COLO668 (cell line): ENCODE results near the gene TMEM167A.

Experiments
- DNase-seq: peaks from one replicate; lab custom pipeline; 2025; ENCODE audit not compliant: unreplicated experiment; lab: John Stamatoyannopoulos, UW

Gene TMEM167A, protein sequence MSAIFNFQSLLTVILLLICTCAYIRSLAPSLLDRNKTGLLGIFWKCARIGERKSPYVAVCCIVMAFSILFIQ

DNA sequence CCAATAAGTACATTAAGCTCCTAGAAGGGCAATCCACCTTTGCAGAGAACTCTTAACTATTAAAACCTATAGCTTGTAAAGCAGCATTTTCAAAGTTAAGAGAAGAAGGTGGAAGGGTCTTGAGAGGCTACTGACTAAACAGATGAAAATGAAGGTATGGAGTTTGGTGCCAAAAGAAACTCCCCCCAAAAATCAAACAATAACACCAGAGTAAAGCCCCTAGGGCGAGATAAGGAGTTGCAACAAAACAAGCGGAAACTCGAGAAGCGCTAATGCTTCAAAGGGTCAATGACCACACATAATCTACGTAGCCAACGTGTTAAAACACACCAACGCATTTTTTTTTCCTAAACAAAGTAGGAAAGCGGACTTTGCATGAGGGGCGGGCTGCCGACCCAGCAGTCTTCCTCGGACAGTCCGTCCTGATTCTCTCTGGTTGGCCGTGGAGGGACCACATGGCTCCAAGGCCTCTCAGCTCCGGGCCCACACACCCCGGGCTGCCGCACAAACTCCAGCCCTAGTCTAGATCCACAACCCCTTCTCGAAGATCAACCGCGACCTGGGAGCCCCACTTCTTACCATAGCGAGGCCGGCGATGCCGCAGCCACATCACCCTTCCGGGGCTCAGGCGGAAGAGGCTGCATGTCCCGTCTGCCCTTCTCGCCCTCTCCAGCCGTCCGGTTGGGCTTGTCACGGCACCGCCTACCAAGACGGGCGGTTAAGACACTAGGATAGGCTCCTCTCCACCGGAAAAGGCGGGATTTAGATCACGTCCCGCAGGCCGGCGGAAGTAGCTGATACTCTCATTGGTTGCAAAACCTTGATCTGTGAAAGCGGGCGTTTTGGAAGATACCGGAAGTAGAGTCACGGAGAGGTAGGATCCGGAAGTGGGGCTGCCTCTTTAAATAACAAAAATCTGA, at the start of gene TMEM167A, which contains the start of gene XRCC4:
TMEM167A (minus strand) TSS at position 653 of the 920 bp plus-strand sequence; CDS start at position 582, 71 bp downstream.
XRCC4 (plus strand) TSS at position 806 of the 920 bp plus-strand sequence. CDS start 27,373 bp downstream, outside the sequence.
- peak; percentile 92 for DNase-seq

DNA sequence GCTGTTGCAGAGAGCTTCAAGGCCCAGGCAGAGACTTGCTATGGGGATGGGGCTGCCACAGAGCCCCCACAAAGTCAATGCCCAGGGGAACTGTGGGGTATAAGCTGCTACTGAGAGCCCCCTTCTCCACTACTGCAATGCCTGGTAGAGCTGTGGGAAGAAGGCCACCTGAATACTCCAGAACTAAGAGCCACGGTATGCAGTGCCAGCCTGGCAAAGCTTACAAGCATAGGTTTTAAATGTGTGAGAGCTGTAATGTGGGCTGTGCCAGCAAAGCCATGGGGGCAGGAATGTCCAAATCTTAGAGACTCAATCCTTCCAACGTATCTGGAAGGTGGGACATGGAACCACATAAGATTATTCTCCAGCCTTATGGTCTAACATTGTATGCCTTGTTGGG, 49.3 kb upstream of the TMEM167A start:
- no peak for DNase-seq

DNA sequence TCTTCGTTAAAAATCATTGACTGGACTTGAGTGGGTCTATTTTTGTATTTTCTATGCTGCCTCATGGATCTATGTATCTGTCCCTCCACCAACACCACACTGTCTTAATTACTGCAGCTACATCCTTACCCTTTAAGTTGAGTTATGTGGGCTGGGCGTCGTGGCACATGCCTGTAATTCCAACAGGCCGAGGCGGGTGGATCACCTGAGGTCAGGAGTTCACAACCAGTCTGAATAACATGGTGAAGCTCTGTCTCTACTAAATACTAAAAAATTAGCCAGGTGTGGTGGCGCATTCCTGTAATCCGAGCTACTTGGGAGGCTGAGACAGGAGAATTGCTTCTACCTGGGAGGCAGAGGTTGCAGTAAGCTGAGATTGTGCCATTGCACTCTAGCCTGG, 48.4 kb upstream of the TMEM167A start:
- DNase-seq, result no peak

DNA sequence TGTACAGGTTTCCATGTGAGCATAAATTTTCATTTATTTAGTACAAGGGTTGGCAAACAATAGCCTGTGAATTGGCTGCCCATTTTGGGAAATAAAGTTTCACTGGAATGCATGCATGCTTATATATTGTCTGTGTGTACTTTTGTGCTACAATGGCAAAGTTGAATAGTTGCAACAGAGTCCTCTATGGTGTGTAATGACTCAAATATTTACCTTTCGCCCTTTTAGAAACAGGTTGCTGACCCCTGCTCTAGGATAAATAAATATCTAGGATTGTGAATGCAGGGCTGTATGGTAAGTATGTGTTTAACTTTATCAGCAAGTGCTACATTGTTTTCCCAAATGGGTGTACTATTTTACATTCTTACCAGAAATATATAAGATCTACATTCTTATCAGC, 47.4 kb upstream of the TMEM167A start:
- DNase-seq, result no peak

DNA sequence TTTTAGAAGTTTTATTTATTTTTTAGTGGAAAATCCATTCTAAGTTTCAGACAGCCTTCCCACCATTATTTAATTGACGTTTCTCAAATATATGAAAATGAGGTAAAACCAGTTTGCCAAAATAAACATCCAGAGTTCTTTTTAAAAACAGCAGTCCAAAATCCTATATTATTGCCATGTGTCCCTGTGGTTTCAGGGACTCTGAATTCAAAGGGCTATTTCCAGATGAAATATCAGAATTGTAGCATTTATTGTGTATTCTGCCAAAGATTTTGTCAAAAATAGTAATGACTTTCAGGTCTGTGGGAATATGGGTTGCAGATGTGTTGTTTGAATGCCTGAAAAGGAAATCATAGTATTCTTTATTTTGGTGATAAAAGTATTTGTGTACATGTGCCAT, 41.8 kb upstream of the TMEM167A start:
- DNase-seq, result no peak

DNA sequence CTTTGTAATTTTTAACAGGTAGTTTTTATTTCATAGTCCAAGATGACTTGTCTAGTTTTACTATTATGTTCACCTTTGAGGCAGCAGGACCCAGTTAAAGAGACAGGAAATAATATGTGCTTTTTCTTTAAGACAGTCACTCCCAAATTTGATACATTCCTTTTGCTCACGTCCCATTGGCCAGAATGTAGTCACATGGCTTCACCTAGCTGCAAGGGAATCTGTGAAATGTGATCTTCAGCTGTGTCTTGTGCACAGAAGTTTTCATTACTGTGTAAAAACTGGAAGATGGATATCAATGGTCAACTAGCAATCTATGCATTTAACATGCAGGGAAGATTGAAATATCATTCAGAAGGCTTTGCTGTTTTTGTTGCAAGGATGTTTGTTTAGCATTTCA, 41.3 kb upstream of the TMEM167A start:
- no peak for DNase-seq

DNA sequence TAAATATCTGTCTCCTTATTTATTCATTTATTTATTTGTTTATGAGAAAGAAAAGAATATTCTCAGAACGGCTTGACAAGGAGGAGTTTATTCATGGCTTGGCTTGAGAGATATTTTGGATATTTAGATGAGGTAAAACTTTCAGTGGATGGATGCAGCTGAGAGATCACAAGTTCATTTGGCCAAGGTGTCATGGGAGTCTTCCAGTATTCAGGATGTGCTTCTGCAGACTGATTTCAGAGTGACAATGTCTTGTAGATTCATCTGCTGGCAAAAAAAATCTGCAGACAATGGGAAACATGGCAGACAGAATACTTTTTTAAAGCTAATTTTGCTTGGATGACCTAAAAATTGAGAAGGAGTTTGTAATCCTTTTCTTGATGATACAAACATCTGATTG, 38.6 kb upstream of the TMEM167A start:
- no peak for DNase-seq

DNA sequence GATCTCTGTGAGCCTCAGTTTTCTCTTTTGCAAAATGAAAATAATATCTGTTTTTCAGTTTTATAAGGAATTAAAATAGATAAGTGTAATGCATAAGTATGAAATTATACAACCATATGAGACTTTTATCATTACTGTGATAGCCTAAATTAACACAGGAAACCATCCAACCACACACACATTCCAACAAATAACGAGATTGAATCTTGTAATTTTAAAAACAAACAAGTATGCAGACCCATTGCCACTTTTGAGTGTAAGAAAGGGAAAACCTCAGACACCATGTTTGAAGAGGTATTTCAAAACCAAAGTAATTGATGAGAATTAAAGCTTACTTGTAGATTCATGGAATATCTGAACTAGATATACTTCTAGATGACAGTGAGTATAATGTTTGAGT, 32.2 kb upstream of the TMEM167A start:
- DNase-seq, result no peak

DNA sequence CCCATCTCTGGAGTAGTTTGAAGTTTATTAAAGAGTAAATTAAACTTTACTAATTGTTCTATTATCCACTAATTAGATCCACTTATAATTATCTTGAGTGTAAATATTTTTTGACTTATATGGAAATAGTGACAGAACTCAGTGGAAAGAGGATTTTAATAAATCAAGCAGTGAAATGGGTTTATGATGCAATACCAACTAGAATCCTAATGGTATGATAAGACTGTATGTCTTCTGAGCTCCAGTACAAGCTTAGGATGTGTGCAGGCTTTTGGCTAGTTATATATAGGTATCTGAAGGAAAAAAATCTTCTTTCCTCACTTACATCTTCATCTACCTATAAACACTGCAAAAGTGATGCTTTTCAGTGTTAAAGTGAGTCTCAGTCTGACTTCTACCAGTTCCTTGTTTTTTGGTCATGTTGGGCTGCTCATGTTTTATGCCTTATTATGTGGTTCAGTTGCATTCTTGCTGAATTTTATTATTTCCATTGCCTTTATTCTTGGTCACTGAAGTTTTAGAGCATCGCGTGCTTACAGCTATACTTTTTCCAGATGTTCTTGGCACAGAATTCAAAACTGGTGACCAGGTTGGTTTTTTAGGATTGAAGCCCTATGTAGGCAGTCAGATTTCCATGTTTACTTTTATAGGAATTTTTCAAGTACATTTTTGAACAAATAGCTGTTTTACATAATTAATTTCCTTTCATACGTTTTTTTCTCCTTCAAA, 30.7 kb upstream of the TMEM167A start:
- no peak for DNase-seq

DNA sequence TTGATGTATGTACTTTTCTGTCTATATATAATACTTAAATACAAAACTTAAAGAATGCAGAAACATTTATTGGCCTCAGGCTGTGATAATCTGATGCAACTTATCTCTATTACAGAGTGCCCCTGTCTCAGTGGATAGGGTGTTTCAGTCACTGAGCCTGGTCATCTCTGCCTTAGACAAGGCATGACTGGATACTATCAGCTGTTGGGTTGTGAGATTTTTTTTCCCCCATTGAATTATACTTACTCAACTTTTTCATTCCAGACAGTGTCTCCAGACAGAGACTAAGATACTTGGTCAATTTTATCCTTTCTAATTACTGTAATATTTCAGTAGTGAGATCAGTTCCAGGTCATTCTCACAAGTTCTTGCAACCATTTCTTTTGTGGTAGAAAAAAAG, 26.8 kb upstream of the TMEM167A start:
- no peak for DNase-seq

DNA sequence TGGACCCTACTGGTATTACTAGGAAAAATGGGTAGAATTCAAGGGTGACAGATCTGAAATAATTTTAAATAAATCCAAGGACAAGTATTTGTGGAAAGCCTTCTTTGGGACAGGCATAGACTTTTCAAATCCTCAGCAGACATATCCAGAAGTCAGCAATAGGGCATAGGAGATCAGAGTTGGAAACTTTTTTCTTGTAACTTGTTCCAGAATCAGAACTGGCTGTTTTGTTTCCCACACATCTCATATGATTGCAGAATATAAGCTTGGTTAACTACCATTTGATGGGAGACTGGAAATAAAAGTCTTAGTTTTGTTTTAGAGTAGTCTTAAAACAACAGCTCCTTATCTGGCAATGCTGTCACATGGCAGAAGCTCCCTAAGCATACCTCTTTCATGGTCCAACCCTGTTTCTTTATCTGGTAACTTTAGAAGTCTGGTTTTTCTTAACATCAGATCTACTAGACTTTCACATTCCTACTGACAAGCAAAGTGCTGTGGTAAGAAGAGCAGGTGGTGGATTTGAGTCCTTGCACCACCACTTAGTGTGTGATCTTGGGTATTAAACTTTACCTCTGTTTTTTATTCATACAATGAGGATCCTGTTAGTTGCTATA, 25.3 kb upstream of the TMEM167A start:
- no peak for DNase-seq

DNA sequence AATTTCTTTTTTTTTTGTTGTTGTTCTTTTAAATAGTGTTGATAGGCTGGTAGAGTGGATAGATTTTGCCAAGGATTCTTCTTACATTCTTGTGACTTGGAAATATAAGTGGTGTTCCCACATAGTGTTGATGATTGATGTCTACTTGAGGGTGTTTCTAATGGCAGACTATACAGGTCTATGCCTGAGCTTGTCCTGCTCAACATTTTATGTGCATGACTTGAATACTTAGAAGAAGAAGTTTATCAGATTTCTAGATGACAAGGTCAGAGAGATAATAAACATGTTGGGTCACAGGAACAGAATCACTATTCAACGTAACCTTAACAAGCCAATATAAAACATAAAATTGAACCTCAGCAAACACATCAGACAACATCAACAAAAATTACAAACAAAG, 24.3 kb upstream of the TMEM167A start:
- no peak for DNase-seq

DNA sequence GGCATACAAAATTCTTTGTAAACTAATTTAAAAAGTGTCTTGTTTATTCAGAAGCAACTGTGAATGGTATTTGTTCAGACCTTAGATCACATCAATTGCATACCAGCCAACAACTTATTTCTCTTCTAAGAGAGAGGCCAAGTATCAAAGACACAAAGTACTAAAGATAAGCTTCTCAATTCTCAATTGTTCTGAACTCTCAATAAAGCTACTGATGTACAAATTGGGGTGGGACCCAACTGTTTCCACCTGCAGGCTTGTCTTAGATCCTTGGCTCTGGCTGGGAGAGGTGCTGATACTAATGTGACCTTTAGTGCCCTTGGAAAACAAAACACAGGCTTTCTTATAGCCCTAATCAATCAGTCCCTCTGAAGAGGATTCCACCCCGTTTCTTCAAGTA, 22.3 kb upstream of the TMEM167A start:
- DNase-seq, result no peak

DNA sequence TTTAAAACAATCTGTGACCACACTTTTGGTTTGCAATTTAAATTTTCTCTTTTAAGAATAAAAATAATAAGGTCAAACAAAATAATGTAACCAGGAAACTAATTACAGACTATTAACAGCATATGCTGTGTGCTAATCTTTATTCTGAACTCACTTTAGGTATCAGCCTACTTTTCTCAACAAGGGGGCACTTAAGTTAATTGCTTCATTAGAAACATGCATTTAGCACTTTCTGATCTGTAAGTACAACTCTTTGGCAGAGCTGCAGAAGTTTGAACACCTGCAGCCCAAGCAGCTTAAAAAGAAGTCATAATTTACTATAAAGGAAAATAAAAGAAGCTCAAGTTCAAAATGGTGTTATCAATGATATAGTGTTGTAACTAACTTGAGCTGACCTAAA, 21.8 kb upstream of the TMEM167A start:
- DNase-seq, result no peak

DNA sequence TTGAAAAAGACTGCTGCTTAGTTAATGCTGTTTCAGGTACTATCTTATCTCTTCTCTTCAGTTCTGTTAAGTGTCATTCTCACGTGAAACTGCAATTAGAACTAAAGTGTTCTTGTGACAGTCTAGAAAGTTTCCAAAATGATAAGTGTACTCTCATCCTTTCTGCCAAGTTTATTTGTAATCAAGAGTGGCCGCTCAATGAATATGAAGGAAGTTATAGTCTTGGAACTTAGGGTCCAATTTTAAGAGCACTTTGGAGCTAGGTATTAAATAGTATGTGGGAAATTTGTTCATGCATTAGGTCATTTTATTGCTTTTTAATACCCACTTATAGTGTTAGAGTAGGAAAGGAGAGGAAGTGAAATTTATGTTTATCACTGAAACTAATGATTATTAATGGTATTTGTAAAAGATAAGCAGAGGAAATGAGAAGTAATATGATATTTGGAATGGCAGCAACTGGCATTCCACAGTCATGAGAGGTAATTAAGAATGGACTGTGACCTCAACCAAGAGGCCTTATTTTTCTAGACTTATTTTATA, 20.6 kb upstream of the TMEM167A start:
- no peak for DNase-seq

DNA sequence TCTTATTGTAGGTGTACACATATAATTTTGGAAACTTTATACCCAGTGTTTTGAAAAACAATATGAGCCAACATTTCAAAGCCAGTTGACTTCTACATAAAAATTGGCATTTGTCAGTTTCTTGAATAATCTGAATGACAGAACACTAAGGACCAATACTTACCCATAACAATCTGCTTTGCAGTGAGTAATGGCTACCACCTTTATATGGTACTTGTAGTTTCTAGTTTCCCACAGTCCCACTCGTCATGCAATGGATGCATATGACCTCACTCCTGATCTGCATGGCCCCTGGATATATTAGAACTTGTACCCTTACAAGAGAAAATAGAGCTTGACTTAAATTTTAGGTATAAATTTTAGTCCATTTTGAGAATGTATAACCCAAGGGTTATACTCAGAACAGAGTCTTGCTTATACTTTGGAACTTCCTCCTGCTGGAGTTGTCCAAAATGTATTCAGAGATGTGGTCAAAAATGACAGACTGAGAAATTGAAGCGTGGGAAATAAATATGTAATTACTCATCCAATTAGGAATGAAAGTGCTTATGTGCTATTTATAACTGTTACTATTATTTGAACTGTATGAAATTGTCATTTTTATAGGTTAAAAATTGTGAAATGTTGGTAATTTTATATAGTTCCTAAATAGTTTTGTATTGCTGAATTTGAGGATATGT, 19.6 kb upstream of the TMEM167A start:
- DNase-seq, result no peak

DNA sequence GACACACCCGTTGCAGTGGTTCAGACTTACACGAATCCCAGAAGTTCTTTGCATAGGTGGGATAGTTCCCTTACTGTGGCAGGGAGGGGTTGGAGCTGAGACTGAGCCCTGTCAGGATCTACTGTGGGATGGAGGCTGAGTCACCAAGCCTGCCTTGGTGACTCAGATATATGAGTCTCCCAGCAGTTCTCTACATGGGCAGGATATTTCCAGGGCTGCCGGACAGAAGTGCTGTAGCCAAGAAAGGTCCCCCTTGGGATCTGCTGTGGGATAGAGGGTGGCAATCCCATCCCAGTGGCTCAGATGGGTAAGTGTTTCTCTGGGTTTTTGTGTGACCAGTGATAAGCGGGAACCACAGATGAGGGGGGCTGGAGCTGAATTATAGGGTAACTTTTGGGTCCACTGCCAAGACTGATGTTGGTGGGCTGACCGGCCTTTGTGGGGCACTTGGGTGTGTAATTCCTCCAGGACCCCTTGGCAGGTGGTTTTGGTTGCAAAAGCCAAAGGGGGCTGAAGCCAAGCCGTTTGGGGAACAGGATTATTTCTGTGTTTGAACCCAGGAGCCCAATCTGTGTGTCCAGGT, 18.9 kb upstream of the TMEM167A start:
- no peak for DNase-seq

DNA sequence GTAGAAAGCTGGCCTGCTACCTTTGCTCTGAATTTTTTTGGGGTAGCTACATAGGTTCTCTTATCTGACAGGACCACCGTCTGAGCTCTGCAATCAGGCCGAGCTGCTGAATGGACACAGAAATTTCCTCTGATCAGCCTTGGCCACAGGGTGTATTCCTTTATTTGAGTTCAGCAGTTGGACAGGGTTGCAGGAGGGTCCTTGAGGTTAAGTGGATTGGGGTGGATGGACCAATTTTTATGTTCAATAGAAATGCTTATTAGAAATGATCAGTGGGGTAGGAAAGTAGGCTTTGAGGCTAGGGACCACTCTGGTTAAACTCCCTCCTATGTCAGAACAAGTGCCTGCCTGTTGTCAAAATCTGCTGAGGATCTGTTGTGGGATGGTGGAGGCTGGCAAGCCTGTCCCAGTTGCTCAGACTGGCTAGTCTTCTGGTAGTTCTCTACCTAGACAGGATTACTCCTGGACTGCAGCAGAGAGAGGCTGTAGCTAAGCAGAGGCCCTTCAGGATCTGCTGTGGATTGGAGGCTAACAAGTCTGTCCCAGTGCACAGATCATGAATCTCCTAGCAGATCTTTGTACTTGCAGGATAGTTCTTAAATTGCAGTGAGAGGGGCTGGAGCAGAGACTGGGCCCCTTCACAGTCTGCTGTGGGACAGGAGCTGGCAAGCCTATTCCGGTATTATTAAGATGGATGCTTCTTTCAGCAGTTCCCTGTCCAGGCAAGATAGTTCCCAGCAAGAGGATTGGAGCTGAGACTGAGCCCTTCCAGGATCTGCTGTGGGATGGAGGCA, 18.2 kb upstream of the TMEM167A start:
- no peak for DNase-seq

DNA sequence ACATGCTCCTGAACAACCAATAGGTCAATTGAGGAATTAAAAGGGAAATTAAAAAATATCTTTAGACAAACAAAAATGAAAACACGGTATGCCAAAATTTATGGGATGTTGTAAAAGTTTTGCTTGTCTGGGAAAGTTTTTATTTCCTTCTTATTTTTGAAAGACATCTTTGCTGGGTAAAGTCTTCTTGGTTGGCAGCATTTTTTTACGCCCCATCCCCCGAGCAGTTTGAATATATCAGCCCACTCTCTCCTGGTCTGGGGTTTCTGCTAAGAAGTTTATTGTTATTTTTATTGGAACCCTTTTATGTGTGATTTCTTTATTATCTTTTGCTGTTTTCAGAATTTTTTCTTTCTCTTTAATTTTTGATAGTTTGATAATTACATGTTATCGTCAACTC, 16.5 kb upstream of the TMEM167A start:
- no peak for DNase-seq

DNA sequence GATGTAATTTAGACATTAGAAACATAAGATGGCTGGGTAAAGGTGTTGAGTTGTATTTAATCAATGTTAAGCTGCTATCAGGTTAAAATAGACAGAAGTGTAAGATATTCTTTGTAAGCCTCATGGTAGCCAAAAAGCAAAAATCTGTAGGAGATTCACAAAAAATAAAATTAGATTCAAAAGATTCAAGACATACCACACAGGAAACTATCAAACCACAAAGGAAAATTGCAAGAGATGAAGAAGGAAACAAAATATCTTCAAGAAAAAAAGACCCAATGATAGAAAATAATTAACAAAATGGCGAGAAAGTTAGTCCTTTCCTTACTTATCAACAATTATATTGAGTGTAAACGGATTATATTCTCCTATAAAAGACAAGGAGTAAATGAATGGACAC, 15.4 kb upstream of the TMEM167A start:
- DNase-seq, result no peak
